SK-N-SH treated with all-trans-retinoic acid at 6 μM for 48 hours (cell line): ENCODE results near the gene RNF212B.

Source experiments
- PPARA ChIP-seq: fragments of 250-450 bp; sonication (Bioruptor Pico); IDR thresholded peaks from 2 replicates; pipeline ENCODE4 v1.5.0; 2020; ENCODE audit warnings: mild to moderate bottlenecking, borderline replicate concordance
- RARB ChIP-seq: fragments of 250-450 bp; sonication (Bioruptor Pico); IDR thresholded peaks from 2 replicates; pipeline ENCODE4 v1.8.0; 2021; ENCODE audit warnings: mild to moderate bottlenecking, moderate library complexity
- ZNF565 ChIP-seq: fragments of 450-650 bp; formaldehyde crosslinking; conservative IDR thresholded peaks from 2 replicates; pipeline ENCODE4 v1.5.0; 2020; ENCODE audit warnings: low read depth, mild to moderate bottlenecking, moderate library complexity
- TF ChIP-seq, protein P1 (sequence below): fragments of 250-450 bp; sonication (Bioruptor Pico); IDR thresholded peaks from 2 replicates; pipeline ENCODE4 v1.5.1; 2020; ENCODE audit warnings: low read depth, mild to moderate bottlenecking, moderate library complexity
- TF ChIP-seq, protein P2 (sequence below): fragments of 250-450 bp; sonication (Bioruptor Pico); IDR thresholded peaks from 2 replicates; pipeline ENCODE4 v1.8.0; 2020; ENCODE audit warnings: mild to moderate bottlenecking, moderate library complexity, borderline replicate concordance

DNA sequence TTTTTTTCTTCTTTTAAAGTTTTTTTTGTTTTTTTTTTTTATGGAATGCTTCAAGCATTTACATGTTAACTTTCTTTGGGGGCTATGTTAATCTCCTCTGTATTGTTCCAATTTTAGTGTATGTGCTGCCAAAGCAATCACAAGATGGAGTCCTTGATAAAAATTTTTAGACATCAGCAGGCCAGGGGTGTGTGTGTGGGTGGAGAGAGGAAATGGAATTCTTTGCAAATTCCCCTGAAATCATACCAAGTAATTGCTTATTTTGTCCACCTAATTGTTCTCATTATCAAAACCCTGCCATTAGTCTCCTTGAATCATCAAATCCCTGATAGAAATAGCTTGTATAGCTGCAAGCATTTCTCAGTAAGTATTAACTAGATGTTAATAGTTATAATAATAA, 21.7 kb downstream of the RNF212B start:
- no peak for TF ChIP-seq ZNF565
- TF ChIP-seq, protein P1, sequence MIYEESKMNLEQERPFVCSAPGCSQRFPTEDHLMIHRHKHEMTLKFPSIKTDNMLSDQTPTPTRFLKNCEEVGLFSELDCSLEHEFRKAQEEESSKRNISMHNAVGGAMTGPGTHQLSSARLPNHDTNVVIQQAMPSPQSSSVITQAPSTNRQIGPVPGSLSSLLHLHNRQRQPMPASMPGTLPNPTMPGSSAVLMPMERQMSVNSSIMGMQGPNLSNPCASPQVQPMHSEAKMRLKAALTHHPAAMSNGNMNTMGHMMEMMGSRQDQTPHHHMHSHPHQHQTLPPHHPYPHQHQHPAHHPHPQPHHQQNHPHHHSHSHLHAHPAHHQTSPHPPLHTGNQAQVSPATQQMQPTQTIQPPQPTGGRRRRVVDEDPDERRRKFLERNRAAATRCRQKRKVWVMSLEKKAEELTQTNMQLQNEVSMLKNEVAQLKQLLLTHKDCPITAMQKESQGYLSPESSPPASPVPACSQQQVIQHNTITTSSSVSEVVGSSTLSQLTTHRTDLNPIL (CRISPR knock-in tag) = no peak
- no peak for TF ChIP-seq PPARA (CRISPR knock-in tag)
- TF ChIP-seq, protein P2, sequence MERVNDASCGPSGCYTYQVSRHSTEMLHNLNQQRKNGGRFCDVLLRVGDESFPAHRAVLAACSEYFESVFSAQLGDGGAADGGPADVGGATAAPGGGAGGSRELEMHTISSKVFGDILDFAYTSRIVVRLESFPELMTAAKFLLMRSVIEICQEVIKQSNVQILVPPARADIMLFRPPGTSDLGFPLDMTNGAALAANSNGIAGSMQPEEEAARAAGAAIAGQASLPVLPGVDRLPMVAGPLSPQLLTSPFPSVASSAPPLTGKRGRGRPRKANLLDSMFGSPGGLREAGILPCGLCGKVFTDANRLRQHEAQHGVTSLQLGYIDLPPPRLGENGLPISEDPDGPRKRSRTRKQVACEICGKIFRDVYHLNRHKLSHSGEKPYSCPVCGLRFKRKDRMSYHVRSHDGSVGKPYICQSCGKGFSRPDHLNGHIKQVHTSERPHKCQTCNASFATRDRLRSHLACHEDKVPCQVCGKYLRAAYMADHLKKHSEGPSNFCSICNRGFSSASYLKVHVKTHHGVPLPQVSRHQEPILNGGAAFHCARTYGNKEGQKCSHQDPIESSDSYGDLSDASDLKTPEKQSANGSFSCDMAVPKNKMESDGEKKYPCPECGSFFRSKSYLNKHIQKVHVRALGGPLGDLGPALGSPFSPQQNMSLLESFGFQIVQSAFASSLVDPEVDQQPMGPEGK (CRISPR knock-in tag) = no peak
- no peak for TF ChIP-seq RARB
